Esophagus squamous epithelium (tissue), 5 donors: Measurements from ENCODE around the gene PEAK1. TPM values are rescaled to one million over a fixed set of nuclear protein-coding genes. Genes with fewer than 3 reads are reported as not detected.

Experiments used
- DNase-seq: peaks from one replicate; lab custom pipeline; 2025; lab: John Stamatoyannopoulos, UW
- H3K27ac ChIP-seq, 4 donors: fragments of 200-600 bp; sonication (generic); one replicate each; pipeline ENCODE4 v1.5.1; 2016 to 2019; ENCODE audit warnings: mild to moderate bottlenecking in 1 of 4
- H3K27me3 ChIP-seq, 4 donors: fragments of 200-600 bp; sonication (generic); 1 replicate in 3 of 4; 2 replicates in 1 of 4; pipeline versions ENCODE4 v1.5.1 to v1.6.0; 2017 to 2021; ENCODE audit warnings: antibody characterized with exemption in 1 of 4
- H3K36me3 ChIP-seq, 3 donors: fragments of 200-600 bp; sonication (generic); one replicate each; pipeline ENCODE4 v1.5.1; 2016 to 2019
- H3K4me1 ChIP-seq, 3 donors: fragments of 200-600 bp; sonication (generic); one replicate each; pipeline ENCODE4 v1.5.1; 2017 to 2019
- H3K4me3 ChIP-seq, 4 donors: fragments of 200-600 bp; sonication (generic); 1 replicate in 3 of 4; 2 replicates in 1 of 4; pipeline ENCODE4 v1.5.1; 2016 to 2019; ENCODE audit warnings: mild to moderate bottlenecking in 2 of 4, moderate library complexity in 1 of 4
- H3K9me3 ChIP-seq, 3 donors: fragments of 200-600 bp; sonication (generic); one replicate each; pipeline ENCODE4 v1.5.1; 2016 to 2019
- POLR2A ChIP-seq, 4 donors: fragments of 450-650 bp; IDR thresholded peaks; one replicate each; pipeline ENCODE4 v1.6.1; 2017; ENCODE audit warnings: antibody characterized with exemption in 4 of 4, mild to moderate bottlenecking in 4 of 4, moderate library complexity in 3 of 4
- whole genome bisulfite sequencing, 2 donors: methylation state at CpG; one replicate each; pipeline ENCODE4 v1.1.5; 2018; 5-methylcytosine and 5-hydroxymethylcytosine counted together
- intact Hi-C: fragments of 100-400 bp; cut with DNase I; formaldehyde crosslinking; loops from one replicate; pipeline ENCODE4 v1.15.0; 2022
- total RNA-seq, 4 donors: library from RNA; depleted of rRNA; stranded (reverse); fragments of >200 nt; gene quantifications; one replicate each; pipeline ENCODE4 v1.1.0, GENCODE V29; 2016
- TF ChIP-seq, protein P1 (sequence below), 6 experiments: fragments of 450-650 bp in 4 of 6; fragments of 200-600 bp in 2 of 6; sonication (generic) in 2 of 6; IDR thresholded peaks; one replicate each; pipeline ENCODE4 v1.5.1; 2016 to 2019; ENCODE audit warnings: antibody characterized with exemption in 6 of 6, mild to moderate bottlenecking in 4 of 6, moderate library complexity in 4 of 6
- donor health status: DM: yes; HTN: yes; CAD: no.

The PEAK1 gene
- total RNA-seq, 4 donors from 2014 or later = 8.6 to 47.3 (median 14.0) TPM

DNA sequence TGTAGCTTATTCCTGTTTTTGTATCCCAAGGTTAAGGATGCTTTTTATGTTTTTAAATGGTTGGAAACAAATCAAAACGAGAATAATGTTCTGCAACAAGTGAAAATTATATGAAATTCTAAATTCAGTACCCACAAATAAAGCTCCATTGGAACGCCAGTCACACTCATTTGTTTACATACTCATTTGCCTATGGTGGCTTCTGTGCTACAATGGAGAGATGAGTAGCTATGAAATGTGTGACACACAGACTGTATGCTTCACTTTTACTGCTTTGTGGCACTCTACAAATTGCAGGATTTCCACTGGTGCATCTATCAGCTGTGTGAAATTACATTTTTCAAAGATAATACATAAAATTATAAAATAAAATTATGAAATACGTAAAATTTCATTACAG is 236.8 kb downstream of the PEAK1 start:
- WGBS, 2 donors = 82 to 83% methylated on average over 3 of the region's 3 CpGs
- H3K4me1 ChIP-seq = peaks cover 0 to 30% (median 10%) of the 10 kb centered on the region in 3 donors
- peaks cover 0 to 8% (median 0%) of the 10 kb centered on the region in 3 donors for H3K36me3 ChIP-seq
- H3K4me3 ChIP-seq = no peak overlapping the region
- TF ChIP-seq, protein P1, sequence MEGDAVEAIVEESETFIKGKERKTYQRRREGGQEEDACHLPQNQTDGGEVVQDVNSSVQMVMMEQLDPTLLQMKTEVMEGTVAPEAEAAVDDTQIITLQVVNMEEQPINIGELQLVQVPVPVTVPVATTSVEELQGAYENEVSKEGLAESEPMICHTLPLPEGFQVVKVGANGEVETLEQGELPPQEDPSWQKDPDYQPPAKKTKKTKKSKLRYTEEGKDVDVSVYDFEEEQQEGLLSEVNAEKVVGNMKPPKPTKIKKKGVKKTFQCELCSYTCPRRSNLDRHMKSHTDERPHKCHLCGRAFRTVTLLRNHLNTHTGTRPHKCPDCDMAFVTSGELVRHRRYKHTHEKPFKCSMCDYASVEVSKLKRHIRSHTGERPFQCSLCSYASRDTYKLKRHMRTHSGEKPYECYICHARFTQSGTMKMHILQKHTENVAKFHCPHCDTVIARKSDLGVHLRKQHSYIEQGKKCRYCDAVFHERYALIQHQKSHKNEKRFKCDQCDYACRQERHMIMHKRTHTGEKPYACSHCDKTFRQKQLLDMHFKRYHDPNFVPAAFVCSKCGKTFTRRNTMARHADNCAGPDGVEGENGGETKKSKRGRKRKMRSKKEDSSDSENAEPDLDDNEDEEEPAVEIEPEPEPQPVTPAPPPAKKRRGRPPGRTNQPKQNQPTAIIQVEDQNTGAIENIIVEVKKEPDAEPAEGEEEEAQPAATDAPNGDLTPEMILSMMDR (IDR thresholded peaks at IDR 0.05) = no peak
- no peak for TF ChIP-seq POLR2A (IDR thresholded peaks at IDR 0.05)
- no peak for DNase-seq
- H3K27ac ChIP-seq = no peak overlapping the region
- no peaks in the 10 kb centered on the region for H3K27me3 ChIP-seq
- intact Hi-C loops = loop anchor here (10.0 kb wide), 2 partner anchors 312 to 362 kb away; no protein-coding TSS in a partner anchor
- no peaks in the 10 kb centered on the region for H3K9me3 ChIP-seq

DNA sequence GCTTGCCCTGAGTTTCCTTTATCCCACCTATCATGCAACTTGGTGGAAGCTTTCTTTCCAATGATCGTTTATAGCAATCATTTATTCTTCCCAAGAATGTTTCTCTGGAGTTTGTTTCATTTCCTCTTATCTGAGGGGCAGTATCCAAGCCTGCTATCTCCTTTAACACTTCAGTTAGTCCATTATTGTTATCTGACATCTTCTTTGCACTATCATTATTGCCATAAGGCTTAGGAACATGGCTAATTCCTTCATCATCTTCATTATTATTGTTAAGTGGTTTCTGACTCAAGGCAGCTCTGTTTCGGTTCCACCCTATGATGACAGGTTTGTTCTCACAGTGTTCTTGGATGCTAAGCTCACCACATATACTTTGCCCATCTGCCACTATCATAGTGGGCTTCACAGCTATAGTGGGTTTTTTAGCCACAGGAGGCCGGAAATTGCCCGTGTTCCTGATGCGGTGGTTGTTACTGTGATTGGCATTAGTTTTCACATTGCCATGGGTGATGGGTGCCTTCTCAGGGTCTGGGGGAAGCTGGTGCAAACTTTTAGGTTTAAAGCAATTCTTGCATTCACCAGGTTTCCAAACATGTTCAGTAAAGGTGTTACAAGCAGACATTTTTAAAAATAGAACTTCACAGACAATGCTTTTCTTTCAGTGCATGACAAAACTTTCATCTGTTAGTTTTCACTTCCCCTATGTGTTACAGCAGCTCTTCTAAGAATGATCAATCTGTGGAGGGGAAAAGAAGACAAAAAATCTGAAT is 238.4 kb downstream of the PEAK1 start:
- 87 to 94% methylated on average over 4 to 5 of the region's 5 CpGs for WGBS, 2 donors
- intact Hi-C loops = loop anchor here (10.0 kb wide), 2 partner anchors 313 to 363 kb away; no protein-coding TSS in a partner anchor
- peaks cover 0 to 14% (median 0%) of the 10 kb centered on the region in 3 donors for H3K4me1 ChIP-seq

DNA sequence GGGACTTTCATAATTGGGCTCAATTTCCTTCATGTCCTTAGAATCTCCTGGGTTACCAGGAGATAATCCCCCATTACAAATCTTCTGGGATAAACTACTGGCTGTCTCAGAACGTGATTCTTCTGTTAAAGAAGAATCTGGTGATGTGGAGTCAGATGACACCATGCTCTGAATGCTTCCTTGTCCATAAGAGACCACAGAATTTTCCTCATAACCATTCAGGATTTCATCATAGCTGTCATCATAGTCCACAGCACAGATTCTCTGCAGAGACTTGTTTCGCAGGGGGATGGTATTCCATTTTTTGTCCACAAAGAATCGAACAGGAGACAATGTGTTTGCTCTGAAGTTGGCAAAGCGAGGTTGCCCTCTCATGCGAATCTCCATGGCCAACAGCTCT is 239.1 kb downstream of the PEAK1 start:
- DNase-seq = no peak
- 78 to 82% methylated on average over 5 of the region's 5 CpGs for WGBS, 2 donors
- H3K36me3 ChIP-seq = peaks cover 0 to 8% (median 0%) of the 10 kb centered on the region in 3 donors
- H3K9me3 ChIP-seq = no peaks in the 10 kb centered on the region
- intact Hi-C loops = loop anchor here (10.0 kb wide), 2 partner anchors 314 to 364 kb away; no protein-coding TSS in a partner anchor
- no peak for TF ChIP-seq POLR2A (IDR thresholded peaks at IDR 0.05)
- TF ChIP-seq, protein P1 (IDR thresholded peaks at IDR 0.05) = no peak
- no peak overlapping the region for H3K27ac ChIP-seq
- no peaks in the 10 kb centered on the region for H3K27me3 ChIP-seq
- peaks cover 0 to 11% (median 0%) of the 10 kb centered on the region in 3 donors for H3K4me1 ChIP-seq
- no peak overlapping the region for H3K4me3 ChIP-seq

More for the DNA sequence above, 238.4 kb downstream of the PEAK1 start:
- Histone ChIP-seq H3K27me3 (no peaks in the 10 kb centered on the region), H3K27ac (no peak overlapping the region), H3K9me3 (no peaks in the 10 kb centered on the region), H3K4me3 (no peak overlapping the region), H3K36me3 (peaks cover 0 to 8% (median 0%) of the 10 kb centered on the region in 3 donors)
- TF ChIP-seq, protein P1 (IDR thresholded peaks at IDR 0.05) = no peak
- TF ChIP-seq POLR2A (IDR thresholded peaks at IDR 0.05) = no peak
- no peak for DNase-seq

DNA sequence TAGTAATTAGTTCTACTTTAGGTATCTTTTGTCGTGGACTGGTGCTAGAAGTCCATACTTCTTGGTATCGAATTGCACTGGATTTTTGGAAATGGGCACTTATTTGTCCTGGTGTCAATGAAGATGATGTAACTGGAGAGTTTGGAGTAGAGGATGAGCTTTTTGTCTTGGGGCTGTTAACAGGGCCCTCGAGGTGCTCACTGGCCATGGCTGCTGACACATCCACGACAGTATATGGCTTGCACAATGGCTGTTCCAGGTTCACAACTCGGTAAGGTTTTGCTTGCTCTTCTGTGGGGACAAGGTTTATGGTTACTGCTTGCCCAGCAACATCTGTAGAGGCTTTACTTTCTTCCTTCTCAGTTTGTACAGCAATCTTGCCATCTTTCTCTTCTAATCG is 239.6 kb downstream of the PEAK1 start:
- intact Hi-C loops = loop anchor here (10.0 kb wide), 2 partner anchors 315 to 365 kb away; no protein-coding TSS in a partner anchor
- Histone ChIP-seq H3K9me3 (no peaks in the 10 kb centered on the region), H3K36me3 (peaks cover 0 to 8% (median 0%) of the 10 kb centered on the region in 3 donors), H3K4me3 (no peak overlapping the region), H3K27me3 (no peaks in the 10 kb centered on the region), H3K4me1 (peaks cover 0 to 11% (median 0%) of the 10 kb centered on the region in 3 donors), H3K27ac (no peak overlapping the region)
- WGBS, 2 donors = 85 to 88% methylated on average over 6 of the region's 6 CpGs
- TF ChIP-seq POLR2A (IDR thresholded peaks at IDR 0.05) = no peak
- TF ChIP-seq, protein P1 (IDR thresholded peaks at IDR 0.05) = no peak
- DNase-seq = no peak

DNA sequence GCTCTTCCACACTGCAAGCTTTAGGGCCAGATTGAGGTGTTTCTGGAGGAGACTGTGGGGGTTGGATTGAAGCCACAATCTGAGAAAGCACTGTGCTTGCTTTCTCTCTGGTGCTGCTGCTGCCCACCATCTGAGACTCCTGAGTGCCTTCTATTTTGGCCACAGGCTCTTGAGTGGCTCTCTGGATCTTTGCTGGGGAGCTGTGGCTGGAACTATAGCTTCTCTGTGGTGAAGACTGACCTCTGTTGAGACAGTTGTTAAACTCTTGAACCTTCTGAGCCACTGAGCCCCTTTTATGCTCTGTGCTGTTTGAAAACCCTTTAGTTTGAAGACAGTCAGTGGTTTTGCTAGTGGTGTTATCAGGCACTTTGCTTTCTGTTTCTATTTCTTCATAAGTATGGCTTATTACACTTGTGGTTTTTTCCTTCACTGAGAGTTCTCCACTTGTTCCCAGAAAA is 240.3 kb downstream of the PEAK1 start:
- Histone ChIP-seq H3K27ac (no peak overlapping the region), H3K4me1 (peaks cover 0 to 5% (median 0%) of the 10 kb centered on the region in 3 donors), H3K4me3 (no peak overlapping the region), H3K36me3 (peaks cover 0 to 8% (median 0%) of the 10 kb centered on the region in 3 donors), H3K27me3 (no peaks in the 10 kb centered on the region), H3K9me3 (no peaks in the 10 kb centered on the region)
- DNase-seq = no peak
- no peak for TF ChIP-seq POLR2A (IDR thresholded peaks at IDR 0.05)
- TF ChIP-seq, protein P1 (IDR thresholded peaks at IDR 0.05) = no peak
- intact Hi-C loops = no loop called here
